Left lung (tissue), 10 donors: Measurements from ENCODE around the gene MRGPRE. TPM values are rescaled to one million over a fixed set of nuclear protein-coding genes. Genes with fewer than 3 reads are reported as not detected.

Source experiments
- ATAC-seq: fragments of 200-7000 bp; cut with Tn5 transposase; one replicate; pipeline ENCODE4 v1.9.1; 2020; ENCODE audit warnings: moderate library complexity
- DNase-seq, 4 donors: peaks; one replicate each; pipeline ENCODE4 v3.0.0-alpha.2; 2013 to 2020
- H3K27ac ChIP-seq, 2 donors: fragments of 200-600 bp; sonication (generic) in 1 of 2; one replicate each; pipeline versions ENCODE4 v1.5.0 to v1.8.0; 2020 to 2021
- H3K27me3 ChIP-seq, 2 donors: fragments of 200-600 bp; sonication (generic) in 1 of 2; one replicate each; pipeline versions ENCODE4 v1.5.0 to v1.8.0; 2020 to 2021
- H3K36me3 ChIP-seq, 2 donors: fragments of 200-600 bp; sonication (generic) in 1 of 2; one replicate each; pipeline versions ENCODE4 v1.5.0 to v1.8.0; 2020 to 2021
- H3K4me1 ChIP-seq, 2 donors: fragments of 200-600 bp; one replicate each; pipeline ENCODE4 v1.8.0; 2021
- H3K4me3 ChIP-seq, 2 donors: fragments of 200-600 bp; sonication (generic) in 1 of 2; one replicate each; pipeline versions ENCODE4 v1.5.0 to v1.8.0; 2020 to 2021; ENCODE audit warnings: mild to moderate bottlenecking in 1 of 2
- H3K9me3 ChIP-seq, 2 donors: fragments of 200-600 bp; sonication (generic) in 1 of 2; one replicate each; pipeline versions ENCODE4 v1.5.0 to v1.8.0; 2020 to 2021
- CTCF ChIP-seq, 2 donors: fragments of 200-600 bp; sonication (generic) in 1 of 2; IDR thresholded peaks; one replicate each; pipeline versions ENCODE4 v1.5.0 to v1.8.0; 2021; ENCODE audit warnings: antibody characterized with exemption in 2 of 2
- intact Hi-C, 2 donors: fragments of 100-400 bp; cut with DNase I; formaldehyde crosslinking; loops; one replicate each; pipeline versions ENCODE4 v1.11.2 to v1.14.2; 2022
- polyA plus RNA-seq, 6 donors: library from polyadenylated mRNA; unstranded; fragments of 120-200 nt; gene quantifications; one replicate each; pipeline ENCODE4 v1.2.1, GENCODE V29; 2013; ENCODE audit not compliant: insufficient read length in 6 of 6
- total RNA-seq, 2 donors: library from RNA; stranded (reverse); fragmentation: NEBNext Ultra II Directional; extraction: Animal tissue kit (Norgen Biotek cat#: 25700); gene quantifications; one replicate each; pipeline ENCODE4 v1.2.1, GENCODE V29; 2021
- donor health status: DM: no; HTN: yes; CAD: no.
- donor health status: DM: no; HTN: no; CAD: no.

The MRGPRE gene
- total and polyA plus RNA-seq, 8 donors: 0.11 to 0.47 (median 0.26) TPM; not detected in 4

GRCh38 chr11:3192511-3193372 lies 39.5 kb downstream of the MRGPRE start:
- Histone ChIP-seq H3K27me3 (peaks cover 0 to 16% of the 10 kb centered on the region in 2 donors), H3K4me3 (no peak overlapping the region), H3K36me3 (no peaks in the 10 kb centered on the region), H3K9me3 (no peaks in the 10 kb centered on the region), H3K4me1 (no peaks in the 10 kb centered on the region), H3K27ac (no peak overlapping the region)
- ATAC-seq (no peak), DNase-seq (peak in 1 of 4 donors; percentile 67)
- intact Hi-C loops: no loop called here
- TF ChIP-seq CTCF (IDR thresholded peaks at IDR 0.05): no peak

GRCh38 chr11:3191586-3192324 lies 40.5 kb downstream of the MRGPRE start:
- ATAC-seq (no peak), DNase-seq (peak in 1 of 4 donors; percentile 39)
- Histone ChIP-seq H3K4me1 (no peaks in the 10 kb centered on the region), H3K9me3 (no peaks in the 10 kb centered on the region), H3K36me3 (no peaks in the 10 kb centered on the region), H3K27ac (no peak overlapping the region), H3K4me3 (no peak overlapping the region), H3K27me3 (peaks cover 0 to 6% of the 10 kb centered on the region in 2 donors)
- intact Hi-C loops: no loop called here
- TF ChIP-seq CTCF (IDR thresholded peaks at IDR 0.05): no peak

GRCh38 chr11:3190600-3190999 lies 41.6 kb downstream of the MRGPRE start:
- H3K27ac ChIP-seq: no peak overlapping the region
- H3K27me3 ChIP-seq: peaks cover 0 to 4% of the 10 kb centered on the region in 2 donors
- no peak for TF ChIP-seq CTCF (IDR thresholded peaks at IDR 0.05)
- H3K9me3 ChIP-seq: no peaks in the 10 kb centered on the region
- DNase-seq (no peak), ATAC-seq (no peak)
- H3K4me1 ChIP-seq: no peaks in the 10 kb centered on the region
- intact Hi-C loops: no loop called here
- H3K4me3 ChIP-seq: no peak overlapping the region
- H3K36me3 ChIP-seq: no peaks in the 10 kb centered on the region

GRCh38 chr11:3189886-3190583 lies 42.2 kb downstream of the MRGPRE start:
- no peak overlapping the region for H3K27ac ChIP-seq
- intact Hi-C loops: no loop called here
- no peaks in the 10 kb centered on the region for H3K36me3 ChIP-seq
- DNase-seq (no peak), ATAC-seq (no peak)
- H3K27me3 ChIP-seq: no peaks in the 10 kb centered on the region
- no peaks in the 10 kb centered on the region for H3K9me3 ChIP-seq
- no peak for TF ChIP-seq CTCF (IDR thresholded peaks at IDR 0.05)
- H3K4me3 ChIP-seq: no peak overlapping the region
- H3K4me1 ChIP-seq: no peaks in the 10 kb centered on the region
